Renal cortex interstitium (tissue), 11 donors: ENCODE results near the gene UBR1. TPM values are rescaled to one million over a fixed set of nuclear protein-coding genes. Genes with fewer than 3 reads are reported as not detected.
"Not testable (repeated sequence)": the region's sequence is repeated elsewhere in the genome, so short reads cannot be mapped to it uniquely, and the experiment has no call there.

Experiments
- DNase-seq, 11 donors: peaks; one replicate each; pipeline ENCODE4 v3.0.0-alpha.2; 2013; ENCODE audit warnings: low read depth in 9 of 11, low spot score in 4 of 11; ENCODE audit errors: extremely low read depth in 1 of 11
- polyA plus RNA-seq, 3 donors: library from polyadenylated mRNA; unstranded; fragments of 120-200 nt; gene quantifications; one replicate each; pipeline ENCODE4 v1.2.1, GENCODE V29; 2013; ENCODE audit not compliant: insufficient read length in 3 of 3

UBR1 gene
- polyA plus RNA-seq, 3 donors, result 20.3 to 27.5 (median 22.9) TPM

GRCh38 chr15:43082509-43082908 is 23.3 kb downstream of the UBR1 start:
- no peak for DNase-seq

- no peak for DNase-seq
Observed at GRCh38 chr15:43081283-43081682, 24.6 kb downstream of the UBR1 start.

GRCh38 chr15:43071451-43071850 is 34.4 kb downstream of the UBR1 start:
- no peak for DNase-seq

- no peak for DNase-seq
Observed at GRCh38 chr15:43070893-43071292, 34.9 kb downstream of the UBR1 start.

- no peak for DNase-seq
Observed at GRCh38 chr15:43070249-43070648, 35.6 kb downstream of the UBR1 start.

- DNase-seq, result no peak
Observed at GRCh38 chr15:43067717-43068461, 37.9 kb downstream of the UBR1 start.

GRCh38 chr15:43056696-43057095 is 49.1 kb downstream of the UBR1 start:
- no peak for DNase-seq

- DNase-seq, result no peak
Observed at GRCh38 chr15:43052860-43053259, 53.0 kb downstream of the UBR1 start.

GRCh38 chr15:43048935-43049334 is 56.9 kb downstream of the UBR1 start:
- DNase-seq, result no peak

GRCh38 chr15:43046484-43046883 is 59.4 kb downstream of the UBR1 start:
- no peak for DNase-seq

GRCh38 chr15:43042885-43043284 is 63.0 kb downstream of the UBR1 start:
- no peak for DNase-seq

- not testable (repeated sequence) for DNase-seq
Observed at GRCh38 chr15:43041085-43041484, 64.8 kb downstream of the UBR1 start.

GRCh38 chr15:43035240-43035639 is 70.6 kb downstream of the UBR1 start:
- DNase-seq, result not testable (repeated sequence)

GRCh38 chr15:43029476-43029875 is 76.4 kb downstream of the UBR1 start:
- no peak for DNase-seq

GRCh38 chr15:43025150-43025549 is 80.7 kb downstream of the UBR1 start:
- no peak for DNase-seq

GRCh38 chr15:43014671-43015070 is 91.2 kb downstream of the UBR1 start:
- not testable (repeated sequence) for DNase-seq

- DNase-seq, result no peak
Observed at GRCh38 chr15:43009206-43009605, 96.6 kb downstream of the UBR1 start.

GRCh38 chr15:43008150-43008549 is 97.7 kb downstream of the UBR1 start:
- no peak for DNase-seq

- DNase-seq, result no peak
Observed at GRCh38 chr15:43007551-43007950, 98.3 kb downstream of the UBR1 start.

- DNase-seq, result no peak
Observed at GRCh38 chr15:43006991-43007390, 98.8 kb downstream of the UBR1 start.

- not testable (repeated sequence) for DNase-seq
Observed at GRCh38 chr15:43004886-43005595, 100.8 kb downstream of the UBR1 start.
